Measurements from ENCODE around the gene SHCBP1L. TPM values are rescaled to one million over a fixed set of nuclear protein-coding genes. Genes with fewer than 3 reads are reported as not detected.
"Not testable (repeated sequence)": the region's sequence is repeated elsewhere in the genome, so short reads cannot be mapped to it uniquely, and the experiment has no call there.

SHCBP1L gene
- total RNA-seq, 1 donor from 2014 or later: under 0.01 TPM

DNA sequence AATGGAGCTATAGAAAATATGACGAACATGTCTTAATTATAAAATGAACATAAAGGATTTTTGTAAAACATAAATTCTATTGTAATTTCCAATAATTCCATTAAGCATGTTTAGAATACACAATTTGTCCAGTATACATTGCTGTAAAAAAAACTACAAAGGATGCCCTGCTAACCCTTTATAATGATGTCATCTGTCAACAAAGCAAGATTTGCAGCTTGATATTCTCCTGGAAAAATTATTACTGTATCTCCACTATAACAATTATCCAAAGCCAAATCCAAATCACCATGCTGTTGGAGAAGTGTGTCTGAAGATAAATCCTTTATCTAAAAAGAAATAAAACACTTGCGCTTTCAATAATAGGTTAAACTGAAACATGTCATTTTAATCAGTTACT is 47.6 kb downstream of the SHCBP1L start:
- no peak overlapping the region for H3K27ac ChIP-seq (ENCODE audit: low read depth, low read length)
- no peaks in the 10 kb centered on the region for H3K36me3 ChIP-seq (ENCODE audit: control insufficient read depth in 3 of 3, insufficient read depth in 3 of 3, low read length in 3 of 3)
- no peak overlapping the region for H3K4me3 ChIP-seq (ENCODE audit: low read length in 3 of 3)
- H3K9ac ChIP-seq (ENCODE audit: low read depth in 1 of 3, low read length in 3 of 3): no peak overlapping the region
- no peaks in the 10 kb centered on the region for H3K27me3 ChIP-seq (ENCODE audit: control insufficient read depth in 3 of 3, insufficient read depth in 3 of 3, low read length in 3 of 3)
- no peaks in the 10 kb centered on the region for H3K4me1 ChIP-seq (ENCODE audit: control insufficient read depth in 3 of 3, insufficient read depth in 3 of 3, low read length in 3 of 3)
- H3K9me3 ChIP-seq (ENCODE audit: control insufficient read depth in 3 of 3, low read length in 3 of 3): no peaks in the 10 kb centered on the region

DNA sequence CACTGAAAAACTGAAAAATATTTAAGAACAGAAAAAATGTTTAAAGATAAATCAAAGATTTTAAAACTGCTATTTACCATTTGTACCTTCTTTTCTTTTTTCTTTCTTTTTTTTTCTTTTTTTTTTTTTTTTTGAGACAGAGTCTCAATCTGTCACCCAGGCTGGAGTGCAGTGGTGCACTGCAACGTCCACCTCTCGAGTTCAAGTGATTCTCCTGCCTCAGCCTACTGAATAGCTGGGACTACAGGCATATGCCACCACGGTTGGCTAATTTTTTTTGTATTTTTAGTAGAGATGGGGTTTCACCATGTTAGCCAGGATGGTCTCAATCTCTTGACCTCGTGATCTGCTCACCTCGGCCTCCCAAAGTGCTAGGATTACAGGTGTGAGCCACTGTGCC is 51.0 kb downstream of the SHCBP1L start:
- H3K27ac ChIP-seq (ENCODE audit: low read depth, low read length); H3K4me1 ChIP-seq (ENCODE audit: control insufficient read depth in 3 of 3, insufficient read depth in 3 of 3, low read length in 3 of 3); H3K9me3 ChIP-seq (ENCODE audit: control insufficient read depth in 3 of 3, low read length in 3 of 3); H3K9ac ChIP-seq (ENCODE audit: low read depth in 1 of 3, low read length in 3 of 3); H3K36me3 ChIP-seq (ENCODE audit: control insufficient read depth in 3 of 3, insufficient read depth in 3 of 3, low read length in 3 of 3); H3K27me3 ChIP-seq (ENCODE audit: control insufficient read depth in 3 of 3, insufficient read depth in 3 of 3, low read length in 3 of 3); H3K4me3 ChIP-seq (ENCODE audit: low read length in 3 of 3): not testable (repeated sequence)

DNA sequence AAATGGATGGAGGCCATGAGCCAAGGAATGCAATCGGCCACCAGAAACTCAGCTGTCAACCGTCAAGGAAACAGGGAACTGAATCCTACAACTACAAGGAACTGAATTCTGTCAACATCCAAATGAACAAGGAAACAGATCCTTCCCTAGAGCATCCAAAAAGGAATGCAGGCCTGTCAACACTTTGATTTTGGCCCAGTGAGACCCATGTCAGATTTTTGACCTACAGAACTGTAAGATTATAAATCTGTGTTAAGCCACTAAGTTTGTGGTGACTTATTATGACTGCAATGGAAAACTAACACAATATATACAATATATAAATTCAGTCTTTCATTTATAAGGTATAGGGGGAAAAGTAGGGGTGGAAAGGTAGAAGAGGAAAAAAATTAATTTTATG is 55.3 kb downstream of the SHCBP1L start:
- Histone ChIP-seq H3K4me1 (ENCODE audit: control insufficient read depth in 3 of 3, insufficient read depth in 3 of 3, low read length in 3 of 3) (no peaks in the 10 kb centered on the region), H3K27ac (ENCODE audit: low read depth, low read length) (no peak overlapping the region), H3K36me3 (ENCODE audit: control insufficient read depth in 3 of 3, insufficient read depth in 3 of 3, low read length in 3 of 3) (no peaks in the 10 kb centered on the region)

DNA sequence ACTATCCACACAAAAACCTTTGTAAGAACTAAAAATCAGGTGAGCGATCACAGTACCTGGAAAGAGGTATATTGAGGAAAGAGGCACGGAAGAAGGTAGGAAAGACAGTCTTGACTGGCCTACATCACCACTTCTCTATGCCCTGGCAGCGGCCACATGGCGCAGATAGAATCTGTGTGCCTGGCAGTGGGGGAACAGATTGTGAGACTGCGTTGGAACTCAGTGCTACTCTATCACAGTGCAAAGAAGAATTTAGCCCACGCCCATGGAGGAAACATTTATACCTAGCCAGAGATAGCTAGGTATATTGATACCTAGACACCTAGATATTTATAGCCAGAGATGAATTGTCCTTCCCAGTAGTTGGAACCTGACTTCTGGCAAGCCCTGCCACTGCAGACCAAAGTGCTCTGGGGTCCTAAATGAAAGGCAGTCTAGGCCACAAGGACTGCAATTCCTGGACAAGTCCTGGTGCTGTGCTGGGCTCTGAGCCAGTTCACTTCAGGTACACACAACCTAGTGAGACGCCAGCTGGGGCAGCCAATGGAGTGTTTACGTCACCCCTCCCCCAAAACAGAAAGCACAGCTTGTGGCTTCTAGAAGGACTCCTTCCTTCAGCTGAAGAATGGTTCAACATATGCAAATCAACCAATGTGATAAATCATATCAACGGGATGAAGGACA is 61.9 kb downstream of the SHCBP1L start:
- Histone ChIP-seq H3K9ac (ENCODE audit: low read depth in 1 of 3, low read length in 3 of 3) (no peak overlapping the region), H3K4me1 (ENCODE audit: control insufficient read depth in 3 of 3, insufficient read depth in 3 of 3, low read length in 3 of 3) (no peaks in the 10 kb centered on the region), H3K27ac (ENCODE audit: low read depth, low read length) (no peak overlapping the region), H3K27me3 (ENCODE audit: control insufficient read depth in 3 of 3, insufficient read depth in 3 of 3, low read length in 3 of 3) (no peaks in the 10 kb centered on the region), H3K9me3 (ENCODE audit: control insufficient read depth in 3 of 3, low read length in 3 of 3) (no peaks in the 10 kb centered on the region), H3K4me3 (ENCODE audit: low read length in 3 of 3) (no peak overlapping the region), H3K36me3 (ENCODE audit: control insufficient read depth in 3 of 3, insufficient read depth in 3 of 3, low read length in 3 of 3) (peaks cover 13 to 27% (median 26%) of the 10 kb centered on the region in 3 donors)

More for the DNA sequence above, 55.3 kb downstream of the SHCBP1L start:
- Histone ChIP-seq H3K9me3 (ENCODE audit: control insufficient read depth in 3 of 3, low read length in 3 of 3) (no peaks in the 10 kb centered on the region), H3K4me3 (ENCODE audit: low read length in 3 of 3) (no peak overlapping the region), H3K9ac (ENCODE audit: low read depth in 1 of 3, low read length in 3 of 3) (no peak overlapping the region), H3K27me3 (ENCODE audit: control insufficient read depth in 3 of 3, insufficient read depth in 3 of 3, low read length in 3 of 3) (no peaks in the 10 kb centered on the region)

DNA sequence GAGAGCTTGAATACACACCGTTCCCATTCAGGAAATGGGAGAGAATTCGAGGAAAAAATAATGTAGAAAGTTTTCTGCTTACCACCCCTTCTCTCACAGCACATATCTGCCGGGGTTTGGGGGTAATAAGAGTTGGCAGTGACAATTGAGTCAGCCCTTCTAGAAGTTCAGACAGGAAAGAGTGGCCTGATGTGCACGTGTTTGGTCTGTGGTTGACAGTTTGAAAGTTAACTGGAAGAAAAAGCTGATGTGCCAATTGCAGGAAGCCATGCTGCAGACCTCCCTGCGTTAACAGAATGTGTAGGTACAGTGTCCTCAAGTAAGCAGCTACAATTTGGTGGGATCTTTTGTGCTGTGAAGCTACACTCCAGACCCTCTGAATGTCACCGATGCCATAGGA is 63.0 kb downstream of the SHCBP1L start:
- Histone ChIP-seq H3K4me1 (ENCODE audit: control insufficient read depth in 3 of 3, insufficient read depth in 3 of 3, low read length in 3 of 3) (no peaks in the 10 kb centered on the region), H3K4me3 (ENCODE audit: low read length in 3 of 3) (no peak overlapping the region), H3K9ac (ENCODE audit: low read depth in 1 of 3, low read length in 3 of 3) (no peak overlapping the region), H3K9me3 (ENCODE audit: control insufficient read depth in 3 of 3, low read length in 3 of 3) (no peaks in the 10 kb centered on the region), H3K36me3 (ENCODE audit: control insufficient read depth in 3 of 3, insufficient read depth in 3 of 3, low read length in 3 of 3) (peaks cover 18 to 35% (median 34%) of the 10 kb centered on the region in 3 donors), H3K27ac (ENCODE audit: low read depth, low read length) (no peak overlapping the region), H3K27me3 (ENCODE audit: control insufficient read depth in 3 of 3, insufficient read depth in 3 of 3, low read length in 3 of 3) (no peaks in the 10 kb centered on the region)

DNA sequence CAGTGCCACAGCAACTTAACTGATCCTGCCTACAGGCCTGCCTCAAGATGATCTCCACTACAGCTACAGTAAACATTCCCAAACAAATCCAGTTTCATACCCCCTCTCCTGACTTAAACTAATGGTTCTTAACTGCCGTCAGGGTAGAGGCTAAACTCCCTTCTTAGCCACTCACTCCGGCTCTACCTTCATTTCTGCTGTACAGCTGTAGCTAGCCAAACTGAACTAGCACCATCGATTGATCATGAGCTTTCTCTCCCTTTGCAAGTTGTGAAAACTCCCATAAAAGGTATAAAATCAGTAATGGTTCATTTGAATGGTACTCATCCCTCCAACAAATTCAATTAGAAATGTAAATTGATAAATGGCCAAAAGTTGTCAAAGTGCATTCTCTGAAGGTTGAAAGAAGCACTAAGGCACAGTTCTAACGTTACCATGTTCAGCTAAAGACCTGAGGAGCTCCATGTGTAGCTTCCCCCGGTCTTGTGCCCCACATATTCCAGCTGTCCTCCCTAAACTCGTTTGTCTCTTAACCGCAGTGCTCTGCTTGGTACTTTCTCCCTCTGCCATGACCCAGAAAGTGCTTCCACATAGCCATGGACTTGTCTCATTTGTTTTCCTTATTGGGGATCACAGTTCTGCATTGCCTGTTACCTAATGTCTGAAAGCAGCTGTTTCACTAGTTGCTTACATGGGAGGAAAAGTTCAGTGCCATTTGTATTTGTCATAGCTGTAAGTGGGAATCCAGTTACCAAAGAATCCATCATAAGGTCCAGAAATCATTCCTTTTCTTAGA is 64.0 kb downstream of the SHCBP1L start:
- H3K36me3 ChIP-seq (ENCODE audit: control insufficient read depth in 3 of 3, insufficient read depth in 3 of 3, low read length in 3 of 3): peaks cover 25 to 43% (median 42%) of the 10 kb centered on the region in 3 donors
- H3K4me1 ChIP-seq (ENCODE audit: control insufficient read depth in 3 of 3, insufficient read depth in 3 of 3, low read length in 3 of 3): no peaks in the 10 kb centered on the region
- no peaks in the 10 kb centered on the region for H3K27me3 ChIP-seq (ENCODE audit: control insufficient read depth in 3 of 3, insufficient read depth in 3 of 3, low read length in 3 of 3)
- no peaks in the 10 kb centered on the region for H3K9me3 ChIP-seq (ENCODE audit: control insufficient read depth in 3 of 3, low read length in 3 of 3)
- no peak overlapping the region for H3K4me3 ChIP-seq (ENCODE audit: low read length in 3 of 3)
- no peak overlapping the region for H3K27ac ChIP-seq (ENCODE audit: low read depth, low read length)
- no peak overlapping the region for H3K9ac ChIP-seq (ENCODE audit: low read depth in 1 of 3, low read length in 3 of 3)

DNA sequence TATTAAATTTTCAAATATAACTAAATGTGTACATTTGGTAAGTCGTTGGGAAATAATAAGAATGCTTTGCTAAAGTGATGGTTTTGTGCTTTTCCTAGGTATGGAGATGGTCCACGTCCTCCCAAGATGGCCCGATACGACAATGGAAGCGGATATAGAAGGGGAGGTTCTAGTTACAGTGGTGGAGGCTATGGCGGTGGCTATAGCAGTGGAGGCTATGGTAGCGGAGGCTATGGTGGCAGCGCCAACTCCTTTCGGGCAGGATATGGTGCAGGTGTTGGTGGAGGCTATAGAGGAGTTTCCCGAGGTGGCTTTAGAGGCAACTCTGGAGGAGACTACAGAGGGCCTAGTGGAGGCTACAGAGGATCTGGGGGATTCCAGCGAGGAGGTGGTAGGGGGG is 66.0 kb downstream of the SHCBP1L start:
- no peaks in the 10 kb centered on the region for H3K9me3 ChIP-seq (ENCODE audit: control insufficient read depth in 3 of 3, low read length in 3 of 3)
- H3K27me3 ChIP-seq (ENCODE audit: control insufficient read depth in 3 of 3, insufficient read depth in 3 of 3, low read length in 3 of 3): no peaks in the 10 kb centered on the region
- H3K4me3 ChIP-seq (ENCODE audit: low read length in 3 of 3): no peak overlapping the region
- peaks cover 38 to 60% (median 58%) of the 10 kb centered on the region in 3 donors for H3K36me3 ChIP-seq (ENCODE audit: control insufficient read depth in 3 of 3, insufficient read depth in 3 of 3, low read length in 3 of 3)
- H3K4me1 ChIP-seq (ENCODE audit: control insufficient read depth in 3 of 3, insufficient read depth in 3 of 3, low read length in 3 of 3): no peaks in the 10 kb centered on the region
- H3K9ac ChIP-seq (ENCODE audit: low read depth in 1 of 3, low read length in 3 of 3): no peak overlapping the region
- H3K27ac ChIP-seq (ENCODE audit: low read depth, low read length): no peak overlapping the region

DNA sequence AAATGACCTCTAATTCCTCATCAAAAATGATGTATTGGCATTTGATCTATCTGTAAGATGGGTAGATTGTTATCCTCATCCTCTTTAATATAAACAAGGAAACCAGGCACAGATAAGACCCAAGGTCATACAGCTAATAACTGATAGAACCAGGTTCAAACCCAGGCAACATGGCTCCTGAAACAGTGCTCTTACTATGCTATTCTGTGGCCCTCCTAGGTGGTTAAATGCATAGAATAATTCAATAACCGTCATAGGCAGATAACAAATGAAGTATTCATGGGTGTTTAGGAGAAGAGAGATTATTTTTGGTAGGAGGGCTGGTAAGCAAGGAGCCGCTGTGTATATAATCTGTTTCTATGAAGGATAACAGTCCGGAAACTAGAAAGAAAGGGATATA is 67.4 kb downstream of the SHCBP1L start:
- Histone ChIP-seq H3K27ac (ENCODE audit: low read depth, low read length) (no peak overlapping the region), H3K9me3 (ENCODE audit: control insufficient read depth in 3 of 3, low read length in 3 of 3) (no peaks in the 10 kb centered on the region), H3K4me3 (ENCODE audit: low read length in 3 of 3) (no peak overlapping the region), H3K9ac (ENCODE audit: low read depth in 1 of 3, low read length in 3 of 3) (no peak overlapping the region), H3K27me3 (ENCODE audit: control insufficient read depth in 3 of 3, insufficient read depth in 3 of 3, low read length in 3 of 3) (no peaks in the 10 kb centered on the region), H3K36me3 (ENCODE audit: control insufficient read depth in 3 of 3, insufficient read depth in 3 of 3, low read length in 3 of 3) (peaks cover 47 to 73% (median 72%) of the 10 kb centered on the region in 3 donors), H3K4me1 (ENCODE audit: control insufficient read depth in 3 of 3, insufficient read depth in 3 of 3, low read length in 3 of 3) (no peaks in the 10 kb centered on the region)

DNA sequence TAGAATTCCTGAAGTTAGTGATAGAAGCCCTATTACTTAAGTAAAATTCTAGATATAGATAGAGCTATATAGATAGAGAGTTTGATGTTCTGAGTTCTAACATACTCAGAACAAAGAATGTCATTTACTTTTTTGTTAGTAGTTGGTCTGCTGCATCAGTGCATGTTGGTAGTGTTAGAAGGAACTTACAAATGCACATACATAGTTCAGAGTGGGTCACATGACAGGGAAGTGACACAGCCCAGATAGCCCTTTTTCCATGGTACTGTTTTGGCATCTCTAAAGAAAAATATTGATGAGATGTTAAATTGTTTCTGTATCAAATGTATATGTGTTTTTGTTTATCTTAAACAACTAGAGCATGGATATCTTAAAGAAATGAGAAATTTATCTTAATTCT is 68.1 kb downstream of the SHCBP1L start:
- no peaks in the 10 kb centered on the region for H3K9me3 ChIP-seq (ENCODE audit: control insufficient read depth in 3 of 3, low read length in 3 of 3)
- H3K4me3 ChIP-seq (ENCODE audit: low read length in 3 of 3): no peak overlapping the region
- H3K27ac ChIP-seq (ENCODE audit: low read depth, low read length): no peak overlapping the region
- H3K4me1 ChIP-seq (ENCODE audit: control insufficient read depth in 3 of 3, insufficient read depth in 3 of 3, low read length in 3 of 3): no peaks in the 10 kb centered on the region
- H3K9ac ChIP-seq (ENCODE audit: low read depth in 1 of 3, low read length in 3 of 3): no peak overlapping the region
- H3K36me3 ChIP-seq (ENCODE audit: control insufficient read depth in 3 of 3, insufficient read depth in 3 of 3, low read length in 3 of 3): peaks cover 52 to 80% (median 79%) of the 10 kb centered on the region in 3 donors
- no peaks in the 10 kb centered on the region for H3K27me3 ChIP-seq (ENCODE audit: control insufficient read depth in 3 of 3, insufficient read depth in 3 of 3, low read length in 3 of 3)

DNA sequence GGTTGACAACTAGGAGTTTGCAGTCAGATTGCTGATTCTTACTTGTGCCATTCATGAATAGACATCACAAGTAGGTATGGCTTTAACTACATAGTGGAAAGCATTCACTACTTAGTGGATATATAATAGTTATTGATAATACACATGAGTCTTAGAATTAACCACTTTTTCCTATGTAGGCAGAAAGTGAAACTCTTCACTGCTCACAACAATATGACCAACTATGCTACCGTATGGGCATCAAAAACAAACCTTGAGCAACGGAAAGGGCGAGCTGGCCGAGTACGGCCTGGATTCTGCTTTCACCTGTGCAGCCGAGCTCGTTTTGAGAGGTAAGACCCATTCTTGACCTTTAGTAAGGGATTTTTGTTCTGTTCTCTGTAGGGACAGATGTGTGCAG is 75.1 kb downstream of the SHCBP1L start:
- H3K27me3 ChIP-seq (ENCODE audit: control insufficient read depth in 3 of 3, insufficient read depth in 3 of 3, low read length in 3 of 3): no peaks in the 10 kb centered on the region
- no peaks in the 10 kb centered on the region for H3K4me1 ChIP-seq (ENCODE audit: control insufficient read depth in 3 of 3, insufficient read depth in 3 of 3, low read length in 3 of 3)
- H3K9ac ChIP-seq (ENCODE audit: low read depth in 1 of 3, low read length in 3 of 3): no peak overlapping the region
- no peak overlapping the region for H3K4me3 ChIP-seq (ENCODE audit: low read length in 3 of 3)
- H3K9me3 ChIP-seq (ENCODE audit: control insufficient read depth in 3 of 3, low read length in 3 of 3): no peaks in the 10 kb centered on the region
- no peak overlapping the region for H3K27ac ChIP-seq (ENCODE audit: low read depth, low read length)
- H3K36me3 ChIP-seq (ENCODE audit: control insufficient read depth in 3 of 3, insufficient read depth in 3 of 3, low read length in 3 of 3): peaks cover 59 to 95% (median 95%) of the 10 kb centered on the region in 3 donors
